Right renal cortex interstitium (tissue), 3 donors: Measurements from ENCODE around the gene KCNC4. TPM values are rescaled to one million over a fixed set of nuclear protein-coding genes. Genes with fewer than 3 reads are reported as not detected.

Source experiments
- DNase-seq, 3 donors: peaks; one replicate each; pipeline ENCODE4 v3.0.0-alpha.2; 2013; ENCODE audit warnings: low read depth in 3 of 3, low spot score in 2 of 3
- polyA plus RNA-seq, 3 donors: library from polyadenylated mRNA; unstranded; fragments of 120-200 nt; gene quantifications; one replicate each; pipeline ENCODE4 v1.2.1, GENCODE V29; 2013; ENCODE audit not compliant: insufficient read length in 3 of 3

Gene KCNC4
- polyA plus RNA-seq, 3 donors = 4.0 to 4.4 (median 4.3) TPM

GRCh38 chr1:110228381-110228780 lies 18.3 kb downstream of the KCNC4 start:
- no peak for DNase-seq

DNA sequence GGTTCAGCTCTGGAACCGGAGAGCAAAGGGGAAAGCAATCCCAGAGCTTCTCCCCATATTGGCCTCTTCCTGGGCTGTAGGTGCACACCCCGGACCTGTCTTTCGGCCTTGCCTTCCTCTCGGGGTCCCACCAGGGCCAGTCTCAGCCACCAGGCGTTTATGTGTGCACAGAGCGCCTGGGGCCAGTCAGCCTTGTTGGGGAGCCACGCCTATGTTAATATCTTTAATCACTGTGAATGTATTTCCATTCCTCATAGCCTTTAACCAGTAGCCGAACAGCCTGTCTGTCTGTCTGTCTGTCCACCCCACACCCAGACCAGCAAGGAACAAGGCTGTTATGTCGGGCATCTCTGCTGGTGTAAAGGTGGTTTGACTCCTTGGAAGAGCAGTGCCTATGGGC lies 18.8 kb downstream of the KCNC4 start:
- DNase-seq = no peak

- no peak for DNase-seq
Measured at GRCh38 chr1:110229348-110230001, 19.4 kb downstream of the KCNC4 start.

- no peak for DNase-seq
Measured at GRCh38 chr1:110230381-110231199, 20.5 kb downstream of the KCNC4 start.

DNA sequence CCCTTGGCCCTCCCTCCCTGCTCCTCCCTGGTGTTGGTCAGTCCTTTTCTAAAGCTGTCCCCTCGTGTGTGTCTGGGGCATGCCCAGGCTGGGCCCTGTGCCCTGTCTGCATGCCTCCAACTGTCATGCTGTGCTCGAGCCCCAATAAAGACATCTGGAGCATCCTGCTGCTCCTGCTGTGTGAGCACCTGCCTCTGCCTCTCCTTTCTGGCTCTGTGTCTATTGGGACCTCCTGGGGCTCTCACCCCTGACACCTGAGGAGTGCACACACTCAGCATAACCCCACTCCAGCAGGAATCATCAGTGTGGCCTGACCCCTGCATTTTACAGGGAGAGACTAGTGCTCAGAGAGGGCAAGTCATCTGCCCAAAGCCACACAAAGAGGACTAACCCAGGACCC lies 23.7 kb downstream of the KCNC4 start:
- no peak for DNase-seq

- DNase-seq = no peak
Measured at GRCh38 chr1:110234691-110235090, 24.6 kb downstream of the KCNC4 start.

DNA sequence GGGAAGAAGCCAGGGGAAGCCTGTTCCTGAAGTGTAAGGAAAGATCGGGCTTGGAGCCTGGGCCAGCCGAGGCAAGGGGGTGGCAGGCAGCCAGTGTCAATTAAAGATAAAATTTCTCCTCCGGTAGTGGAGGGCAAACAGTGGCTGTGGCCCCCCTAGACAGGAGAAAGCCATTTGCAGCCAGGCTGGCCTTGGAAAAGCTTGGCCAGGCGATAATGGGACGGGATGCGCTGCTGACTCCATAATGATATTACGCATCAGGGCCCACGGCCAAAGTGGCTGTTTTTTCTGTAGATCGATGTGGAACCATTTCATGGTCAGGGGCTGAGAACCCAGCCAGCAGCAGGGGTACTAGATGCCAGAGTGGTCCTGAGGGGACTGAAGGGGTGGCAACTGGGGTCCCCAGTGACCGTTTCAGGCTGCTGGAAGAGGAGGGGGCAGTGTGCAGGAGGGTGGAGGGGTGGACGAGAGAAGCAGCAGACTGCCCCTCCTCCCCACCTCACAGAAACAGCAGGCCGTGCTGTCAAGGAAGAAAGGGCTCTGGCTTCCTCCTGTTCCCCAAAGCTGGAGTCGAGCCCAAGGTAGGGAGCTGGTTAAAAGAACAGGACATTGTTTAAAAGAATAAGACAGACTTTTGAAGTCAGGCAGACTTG lies 25.2 kb downstream of the KCNC4 start:
- no peak for DNase-seq

GRCh38 chr1:110235834-110236682 lies 25.9 kb downstream of the KCNC4 start:
- DNase-seq = no peak

GRCh38 chr1:110237386-110238152 lies 27.5 kb downstream of the KCNC4 start:
- no peak for DNase-seq

GRCh38 chr1:110239441-110240430 lies 29.6 kb downstream of the KCNC4 start:
- DNase-seq = no peak

DNA sequence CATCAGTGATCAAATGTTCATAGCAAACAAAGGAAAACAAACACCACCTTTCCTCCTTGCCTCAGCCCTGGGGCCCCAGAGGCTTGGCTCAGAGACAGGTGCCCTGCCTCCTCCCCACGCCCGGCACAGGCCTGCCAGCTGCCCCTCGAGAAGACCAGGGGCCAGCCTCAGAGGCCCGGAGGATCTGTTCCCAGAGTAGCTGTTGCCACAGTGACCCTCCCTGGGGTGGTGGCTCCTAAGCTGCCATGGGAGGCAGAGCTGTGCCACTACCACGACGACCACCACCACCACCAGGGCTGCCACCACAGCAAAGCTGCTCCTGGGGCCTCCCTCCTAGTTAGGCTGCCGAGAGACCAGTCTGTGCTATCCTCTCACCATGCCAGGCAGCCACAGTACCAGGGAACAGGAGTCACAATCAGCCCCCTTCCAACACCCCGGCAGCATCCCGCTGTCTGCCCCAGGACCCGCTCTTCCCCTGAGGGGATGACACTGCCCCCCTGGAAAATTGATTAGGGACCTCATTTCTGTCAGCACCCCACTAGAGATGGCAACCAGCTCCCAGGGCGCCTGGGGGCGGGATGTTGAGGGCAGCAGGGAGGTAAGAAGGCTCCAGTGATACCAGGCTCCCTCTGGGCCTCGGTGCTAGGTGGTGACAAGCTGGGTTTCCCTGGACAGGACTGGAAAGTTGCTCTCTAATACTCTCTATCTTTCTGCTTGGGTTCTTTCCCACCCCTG lies 30.5 kb downstream of the KCNC4 start:
- DNase-seq = no peak

DNA sequence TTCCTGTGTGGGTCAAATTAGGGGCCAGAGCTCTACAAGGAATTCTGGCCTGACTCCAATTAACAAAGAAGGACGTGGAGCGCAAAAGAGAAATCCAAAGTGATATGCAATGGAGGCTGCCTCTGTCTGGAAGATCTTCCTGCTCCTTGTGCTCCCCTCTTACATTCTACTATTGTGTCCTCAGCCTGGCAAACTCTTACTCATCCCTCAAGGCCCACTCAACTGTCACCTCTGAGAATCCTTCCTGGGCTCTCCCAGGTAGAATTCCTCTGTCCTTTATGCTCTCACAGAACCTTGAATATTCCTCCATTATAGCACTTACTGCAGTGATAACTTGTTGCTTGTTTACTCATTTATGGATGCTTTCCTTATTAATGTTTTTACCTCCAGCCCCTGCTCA lies 31.4 kb downstream of the KCNC4 start:
- no peak for DNase-seq

DNA sequence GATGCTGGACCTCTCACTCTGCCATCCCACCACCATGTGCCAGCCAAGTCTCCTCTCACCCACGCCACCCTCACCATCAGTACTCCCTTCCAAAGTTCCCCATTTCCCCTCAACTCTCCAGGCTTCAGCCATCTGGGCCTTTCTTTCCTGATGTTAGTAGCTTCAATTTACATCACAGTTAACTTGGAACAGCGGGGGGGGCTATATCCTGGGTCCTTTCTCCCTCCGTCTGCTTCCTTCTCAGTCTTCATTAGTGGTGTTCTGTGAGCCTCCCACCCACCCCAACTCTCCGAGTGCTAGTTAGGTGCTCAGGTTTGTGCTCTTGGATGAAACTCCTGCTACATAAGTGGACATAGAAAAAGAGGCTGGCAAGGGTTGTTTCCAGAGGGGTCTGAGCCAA lies 31.9 kb downstream of the KCNC4 start:
- no peak for DNase-seq

DNA sequence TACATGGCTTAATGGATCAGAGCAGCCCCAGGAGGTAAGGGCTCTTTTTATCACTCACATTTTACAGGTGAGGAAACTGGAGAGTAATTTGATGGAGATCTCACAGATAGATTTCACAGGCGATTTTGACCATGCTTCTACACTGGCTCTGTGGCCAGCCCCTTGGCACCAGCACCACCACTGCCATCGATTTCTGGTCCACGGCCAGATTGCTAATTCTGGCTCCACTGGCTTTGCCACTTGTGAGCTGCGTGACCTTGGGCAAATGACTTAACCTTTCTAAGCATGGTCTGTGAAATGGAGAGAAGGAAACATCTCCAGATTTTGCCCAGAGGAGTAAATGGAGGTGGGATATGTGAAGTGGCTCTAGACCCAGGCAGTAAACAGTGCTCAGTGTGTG lies 32.6 kb downstream of the KCNC4 start:
- DNase-seq = no peak

GRCh38 chr1:110243146-110243545 lies 33.0 kb downstream of the KCNC4 start:
- DNase-seq = no peak

DNA sequence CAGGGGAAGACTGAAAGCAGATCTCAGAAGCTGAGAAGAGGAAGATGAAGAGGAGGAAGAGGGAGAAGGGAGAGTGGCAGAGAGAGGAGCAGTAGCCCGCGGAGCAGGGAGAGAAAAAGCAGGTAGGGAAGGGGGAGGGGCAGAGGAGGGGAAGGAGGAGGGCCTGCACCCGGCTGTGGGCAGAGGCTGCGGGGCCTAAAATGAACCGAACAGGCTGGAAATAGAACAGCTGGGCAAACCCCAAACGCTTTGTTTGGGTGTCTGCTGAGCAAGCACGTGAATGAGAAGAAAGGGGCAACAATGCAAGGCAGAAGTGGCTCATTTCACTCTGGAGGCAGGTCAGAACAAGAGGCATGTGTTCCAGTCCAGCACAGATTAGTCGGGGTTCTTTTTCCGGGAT lies 33.5 kb downstream of the KCNC4 start:
- DNase-seq = no peak

DNA sequence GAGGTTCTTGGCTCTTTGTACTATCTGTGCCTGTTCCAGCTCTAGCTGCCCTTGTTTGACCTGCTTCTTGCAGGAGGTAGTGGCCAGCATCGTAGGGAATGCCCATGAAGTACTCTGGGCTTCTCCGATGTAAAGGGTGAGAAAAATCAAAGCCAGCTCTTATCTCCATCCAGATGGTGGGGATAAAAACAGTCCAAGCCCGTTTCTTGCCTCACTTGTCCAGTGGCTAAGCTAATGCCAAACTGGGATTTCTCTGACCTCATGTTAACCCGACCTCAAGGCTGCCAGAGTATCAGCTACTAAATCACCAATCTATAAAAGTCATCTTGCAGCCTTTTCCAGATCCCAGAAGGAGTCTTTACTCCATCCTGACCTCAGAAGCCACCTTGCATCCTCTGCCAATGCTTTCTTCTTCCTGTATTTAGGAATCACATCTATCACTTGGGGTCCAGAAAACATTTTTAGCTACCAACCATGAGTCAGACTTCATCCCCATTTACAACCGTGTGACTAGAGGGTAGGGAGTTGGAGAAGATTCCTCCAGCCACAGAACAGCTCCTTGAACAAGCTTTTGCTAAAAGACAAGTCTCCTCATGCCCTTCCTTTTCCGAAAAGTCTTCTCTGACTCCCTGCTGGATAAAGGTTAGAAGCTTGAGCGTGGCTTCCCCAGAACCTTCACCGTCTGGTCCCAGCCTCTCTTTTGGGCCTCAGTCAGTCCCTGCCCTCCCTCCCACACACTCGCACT lies 35.9 kb downstream of the KCNC4 start:
- no peak for DNase-seq

- no peak for DNase-seq
Measured at GRCh38 chr1:110248746-110249145, 38.6 kb downstream of the KCNC4 start.
